ENCODE measurements around the gene SPINK6.

Gene SPINK6, protein sequence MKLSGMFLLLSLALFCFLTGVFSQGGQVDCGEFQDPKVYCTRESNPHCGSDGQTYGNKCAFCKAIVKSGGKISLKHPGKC

DNA sequence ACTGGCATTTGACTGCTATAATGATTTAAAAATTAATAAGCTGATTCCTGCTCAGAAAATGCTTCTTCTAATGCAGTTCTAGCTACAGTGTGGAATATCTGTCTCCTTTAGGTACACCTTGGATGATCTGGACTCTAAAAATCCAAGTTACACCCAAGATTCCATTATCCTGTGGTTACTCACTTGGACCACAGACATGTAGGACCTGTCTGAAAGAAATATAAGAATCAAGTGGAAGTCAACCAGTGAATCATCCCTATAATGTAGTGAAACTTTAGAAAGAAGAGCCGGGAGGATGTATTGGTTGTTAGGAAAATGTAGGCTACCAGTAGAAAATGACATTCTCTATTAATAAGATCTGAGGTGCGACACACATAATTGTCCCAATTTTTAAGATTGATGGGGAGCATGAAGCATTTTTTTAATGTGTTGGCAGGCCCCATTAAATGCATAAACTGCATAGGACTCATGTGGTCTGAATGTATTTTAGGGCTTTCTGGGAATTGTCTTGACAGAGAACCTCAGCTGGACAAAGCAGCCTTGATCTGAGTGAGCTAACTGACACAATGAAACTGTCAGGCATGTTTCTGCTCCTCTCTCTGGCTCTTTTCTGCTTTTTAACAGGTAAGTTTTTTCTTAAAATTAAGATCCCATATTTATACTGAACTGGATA lies at the start of gene SPINK6:
SPINK6 (plus strand) TSS at position 512 of the 673 bp plus-strand sequence; CDS start at position 567, 55 bp downstream.
- DNase-seq: no peak

DNA sequence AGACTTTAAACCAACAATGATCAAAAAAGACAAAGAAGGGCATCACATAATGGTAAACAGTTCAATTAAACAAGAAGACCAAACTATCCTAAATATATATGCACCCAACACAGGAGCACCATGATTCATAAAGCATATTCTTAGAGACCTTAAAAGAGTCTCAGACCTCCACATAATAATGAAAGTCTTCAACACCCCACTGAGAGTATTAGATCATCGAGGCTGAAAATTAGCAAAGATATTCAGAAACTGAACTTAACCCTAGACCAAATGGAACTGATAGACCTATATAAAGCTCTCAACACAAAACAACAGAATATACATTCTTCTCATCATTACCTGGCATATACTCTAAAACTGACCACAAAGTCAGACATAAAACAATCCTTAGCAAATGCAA lies 46.2 kb upstream of the SPINK6 start:
- no peak for DNase-seq

DNA sequence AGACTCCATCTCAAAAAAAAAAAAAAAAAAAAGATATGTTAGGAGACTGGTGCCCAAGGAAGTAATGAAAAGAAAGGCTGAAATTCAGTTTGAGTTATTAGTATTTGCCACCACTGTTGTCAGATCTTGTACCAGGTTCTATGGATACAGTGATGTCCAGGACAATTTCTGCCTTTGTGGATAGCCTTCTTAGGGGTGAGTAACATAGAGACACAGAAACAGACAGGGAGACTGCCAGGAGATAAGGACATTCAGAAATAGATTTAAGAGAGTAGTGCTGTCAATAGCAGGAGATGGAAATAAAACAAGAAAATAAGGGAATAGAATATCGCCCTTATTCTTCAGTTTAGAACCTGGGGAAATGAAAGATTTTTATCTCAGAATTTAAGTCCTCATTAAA lies 40.8 kb upstream of the SPINK6 start:
- no peak for DNase-seq

DNA sequence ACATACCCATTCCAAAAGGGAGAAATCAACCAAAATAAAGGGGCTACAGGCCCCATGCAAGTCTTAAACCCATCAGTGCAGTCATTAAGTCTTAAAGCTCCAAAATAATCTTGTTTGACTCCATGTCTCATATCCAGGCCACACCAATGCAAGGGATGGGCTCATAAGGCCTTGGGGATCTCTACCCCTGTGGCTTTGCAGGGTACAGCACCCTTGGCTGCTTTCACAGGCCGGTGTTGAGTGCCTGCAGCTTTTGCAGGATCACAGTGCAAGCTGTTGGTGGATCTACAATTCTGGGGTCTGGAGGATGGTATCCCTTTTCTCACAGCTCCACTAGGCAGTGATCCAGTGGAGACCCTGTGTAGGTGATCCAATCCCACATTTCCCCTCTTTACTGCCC lies 39.5 kb upstream of the SPINK6 start:
- DNase-seq: no peak

DNA sequence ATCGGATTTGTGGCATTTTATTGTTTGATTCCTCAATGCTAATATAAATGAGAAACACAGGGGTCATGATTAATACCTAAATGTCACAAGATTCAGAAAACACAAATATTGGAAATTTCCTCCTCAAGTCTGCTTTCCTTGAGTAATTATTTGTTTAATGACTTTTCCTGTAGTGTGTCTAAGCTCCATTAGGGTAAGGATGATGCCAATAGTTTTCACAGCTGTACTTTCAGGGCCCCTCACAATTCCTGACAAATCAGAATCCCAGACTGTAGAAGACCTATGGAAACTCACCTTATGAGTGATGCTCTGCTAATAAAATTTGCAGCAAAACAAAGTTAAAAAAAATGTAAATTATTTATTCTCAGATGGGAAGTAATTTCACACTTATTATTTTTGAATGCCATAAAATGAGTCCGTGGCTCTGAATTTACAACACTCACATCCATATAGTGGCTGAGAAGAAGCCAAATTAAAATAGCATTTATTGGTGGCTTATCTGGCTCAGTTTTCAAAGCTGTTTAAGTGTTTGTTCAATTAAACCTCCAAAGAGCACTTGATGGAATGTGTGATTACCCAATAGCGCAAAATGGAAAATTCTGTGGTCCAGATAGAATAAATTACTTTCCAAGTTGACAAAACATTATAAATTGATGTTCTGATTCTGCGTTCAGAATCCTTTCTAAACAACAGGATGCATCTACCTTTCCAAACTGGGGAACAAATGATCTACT lies 36.1 kb upstream of the SPINK6 start:
- DNase-seq: no peak

DNA sequence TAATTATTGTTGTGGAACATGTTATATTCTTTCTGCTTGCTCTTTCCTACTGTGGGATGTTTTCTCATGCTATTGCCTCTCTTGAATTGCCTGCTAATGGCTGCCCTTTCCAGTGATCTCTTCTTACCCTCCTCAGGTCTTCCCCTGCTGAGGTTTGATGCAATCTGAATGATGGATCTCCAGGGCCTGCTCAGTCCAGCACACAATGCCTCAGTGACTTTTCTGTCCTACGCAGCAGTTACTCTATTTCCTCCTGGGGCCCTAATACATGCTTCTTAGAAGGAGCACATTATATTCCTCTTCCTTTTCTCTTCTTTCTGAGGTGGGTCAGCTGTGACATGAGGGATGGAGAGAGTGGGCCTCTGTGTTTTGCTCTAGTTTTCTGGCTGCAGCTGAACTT lies 34.6 kb upstream of the SPINK6 start, which contains the start of gene SPINK14:
SPINK14 (plus strand) TSS at position 301 of the 400 bp plus-strand sequence. CDS start 1,187 bp downstream, outside the sequence.
- no peak for DNase-seq

DNA sequence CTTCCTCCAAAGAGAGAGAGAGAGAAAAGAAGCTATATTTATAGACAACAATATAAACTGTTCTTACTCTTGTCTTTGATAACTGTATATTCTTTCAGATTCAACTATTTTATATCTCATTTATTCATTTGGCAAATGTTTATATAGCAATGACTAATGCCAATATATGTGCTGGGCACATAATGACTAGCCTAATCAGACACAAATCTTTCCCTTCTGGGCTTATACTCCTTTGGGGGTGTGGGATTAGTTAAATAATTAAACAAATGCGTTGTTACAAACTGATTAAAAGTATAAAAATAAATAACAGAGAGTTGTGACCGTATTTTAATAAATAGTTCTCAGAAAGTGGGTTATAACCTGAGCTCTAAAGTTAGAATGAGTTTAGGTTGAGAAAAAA lies 30.5 kb upstream of the SPINK6 start:
- DNase-seq: no peak

DNA sequence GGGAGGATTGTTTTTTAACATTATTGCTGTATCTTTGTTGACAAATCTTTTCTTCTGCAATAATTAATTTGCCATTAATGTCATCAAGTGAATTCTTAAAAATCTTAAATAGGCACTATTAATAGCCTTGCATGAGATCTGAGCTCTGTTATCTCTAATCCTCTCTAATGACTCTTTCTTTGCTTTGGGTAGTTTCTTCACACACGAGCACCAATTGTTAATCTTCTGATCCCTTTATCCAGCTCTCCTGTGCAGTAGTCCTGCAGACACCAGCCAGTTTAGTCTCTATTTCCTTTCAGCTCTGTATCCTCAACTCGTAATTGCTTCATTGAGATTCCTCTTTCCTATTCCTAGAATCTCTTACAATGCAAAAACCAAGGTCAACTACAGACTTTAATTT lies 26.4 kb upstream of the SPINK6 start:
- no peak for DNase-seq

DNA sequence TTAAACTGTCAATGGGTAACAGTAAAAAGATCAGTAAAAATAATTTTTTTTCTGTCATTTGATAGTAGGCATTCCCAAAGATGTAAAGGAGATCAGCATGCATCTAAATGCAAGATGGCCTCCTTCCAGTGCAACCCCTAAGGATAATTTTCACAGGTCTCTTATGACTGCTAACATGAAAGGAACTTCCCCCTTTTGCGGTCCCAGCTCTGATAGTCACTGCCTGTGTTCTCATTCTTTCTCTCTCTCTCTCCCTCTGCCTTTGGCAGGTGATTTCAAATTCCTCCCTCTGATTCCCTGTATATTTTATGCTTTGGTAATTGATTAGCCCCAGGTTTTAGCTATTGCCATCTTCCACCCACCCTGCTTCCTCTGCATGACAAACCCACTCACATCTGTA lies 25.6 kb upstream of the SPINK6 start:
- DNase-seq: no peak

DNA sequence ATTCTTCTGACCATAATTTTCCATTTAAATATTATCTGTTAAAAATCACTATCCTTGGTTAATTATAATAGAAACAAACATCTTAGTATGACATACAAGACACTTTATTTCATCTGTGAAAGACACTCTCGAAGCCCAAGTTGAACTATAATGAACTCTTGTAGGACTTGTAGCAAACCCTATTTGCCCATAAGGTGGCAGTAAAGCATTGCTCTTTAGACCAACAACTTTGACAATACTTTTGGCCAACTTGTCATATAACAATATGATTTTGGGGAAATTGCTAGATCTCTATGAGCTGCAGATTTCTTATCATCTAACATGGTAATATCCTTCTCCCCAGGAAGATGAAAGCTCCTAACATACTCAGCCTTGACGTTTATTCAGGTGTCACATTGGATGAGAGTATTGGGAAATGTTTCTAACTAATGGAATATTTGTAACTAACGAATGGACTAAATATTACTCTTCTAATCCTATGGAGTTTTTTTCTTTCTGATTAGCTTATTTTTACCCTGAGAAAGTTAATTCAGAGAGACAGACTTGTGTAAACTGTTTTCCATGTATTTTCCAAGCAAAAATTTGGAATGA lies 23.5 kb upstream of the SPINK6 start:
- DNase-seq: no peak

DNA sequence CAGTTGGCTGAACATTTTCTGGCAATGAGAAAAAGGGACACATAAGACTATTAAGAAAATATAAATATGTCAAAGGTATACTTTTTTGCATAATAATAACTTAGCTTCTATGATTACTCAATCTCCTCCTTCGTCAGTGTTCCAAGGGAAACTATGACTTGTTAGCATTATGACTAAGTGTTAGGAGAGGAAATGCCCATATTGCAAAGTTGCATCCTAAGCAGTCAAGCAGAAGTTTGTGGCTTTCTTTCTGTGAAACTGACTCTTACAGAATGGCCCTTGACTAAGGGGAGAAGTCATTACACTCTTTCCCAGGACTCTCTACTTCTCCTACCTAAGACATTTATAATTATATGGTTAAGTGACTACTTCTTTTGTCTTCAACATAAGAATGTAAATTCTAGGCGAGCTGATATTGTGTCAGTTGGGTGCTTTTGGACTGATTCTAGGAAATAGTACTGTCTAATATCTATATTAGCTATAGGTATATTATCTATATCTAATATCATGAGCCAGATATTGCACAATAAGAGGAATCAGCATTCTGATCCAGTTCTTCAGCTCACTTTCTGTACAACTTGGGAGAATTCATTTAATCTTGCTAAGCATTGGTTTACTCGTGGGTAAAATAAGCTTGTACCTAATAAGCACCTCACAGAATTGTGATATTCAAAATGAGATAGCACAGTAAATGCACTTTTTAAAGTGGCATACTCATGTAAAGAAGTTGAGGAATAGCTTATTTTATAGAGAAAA lies 16.4 kb upstream of the SPINK6 start:
- no peak for DNase-seq

DNA sequence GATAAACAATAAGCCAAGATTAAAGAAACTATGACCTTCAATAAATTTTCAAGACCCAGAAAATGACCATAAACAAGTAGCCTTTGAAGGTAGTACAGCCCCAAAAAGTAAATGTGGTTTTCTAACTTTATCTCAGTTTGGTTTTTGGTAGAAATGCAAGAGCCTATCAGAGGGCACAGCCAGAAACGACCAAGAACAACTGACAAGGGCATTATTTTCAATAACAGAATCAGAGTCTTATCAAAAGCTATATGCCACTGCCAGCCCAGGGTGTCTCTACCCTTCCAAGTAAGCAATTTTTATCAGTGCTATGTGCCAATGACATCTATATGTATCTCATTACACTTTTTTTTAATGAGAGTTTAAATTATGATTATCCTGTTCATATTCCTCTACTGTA lies 11.8 kb upstream of the SPINK6 start:
- DNase-seq: no peak

DNA sequence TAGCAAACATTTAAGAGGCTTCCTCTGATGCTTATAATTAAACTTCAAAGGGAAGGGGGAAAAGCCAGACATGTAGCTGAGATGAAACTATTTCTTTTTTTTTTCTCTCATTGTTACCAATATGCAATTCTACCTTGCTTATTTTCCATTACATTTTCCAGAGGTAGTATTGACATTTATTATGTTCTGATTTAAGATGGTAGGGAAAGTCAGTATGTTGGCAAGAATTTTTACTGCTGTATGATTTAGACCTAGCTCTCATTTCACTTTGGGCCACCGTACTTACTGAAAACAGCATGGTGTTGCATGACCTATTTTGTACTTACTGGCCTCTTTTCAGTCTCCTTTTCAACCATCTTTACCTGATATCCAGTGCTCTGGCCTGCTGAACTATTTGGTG lies 9.6 kb upstream of the SPINK6 start:
- no peak for DNase-seq

DNA sequence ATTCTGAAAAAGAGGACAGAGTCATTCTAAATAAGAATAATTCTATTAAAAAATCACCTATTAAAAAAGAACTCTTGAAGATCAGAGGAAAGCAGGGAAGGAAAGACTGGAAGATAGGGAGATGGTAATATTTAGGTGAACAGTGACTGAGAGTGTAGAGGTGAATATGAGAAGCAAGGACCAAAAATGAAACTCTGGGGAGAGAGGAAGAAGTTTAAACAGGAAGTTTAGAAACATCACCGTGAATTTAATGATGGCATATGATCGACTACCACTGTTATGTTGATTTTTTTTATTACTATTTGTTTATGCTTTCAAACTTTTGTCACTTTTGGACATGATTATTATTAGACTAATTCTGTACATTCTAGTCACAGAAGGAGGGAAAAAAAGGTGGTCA lies 1.7 kb upstream of the SPINK6 start:
- DNase-seq: no peak

DNA sequence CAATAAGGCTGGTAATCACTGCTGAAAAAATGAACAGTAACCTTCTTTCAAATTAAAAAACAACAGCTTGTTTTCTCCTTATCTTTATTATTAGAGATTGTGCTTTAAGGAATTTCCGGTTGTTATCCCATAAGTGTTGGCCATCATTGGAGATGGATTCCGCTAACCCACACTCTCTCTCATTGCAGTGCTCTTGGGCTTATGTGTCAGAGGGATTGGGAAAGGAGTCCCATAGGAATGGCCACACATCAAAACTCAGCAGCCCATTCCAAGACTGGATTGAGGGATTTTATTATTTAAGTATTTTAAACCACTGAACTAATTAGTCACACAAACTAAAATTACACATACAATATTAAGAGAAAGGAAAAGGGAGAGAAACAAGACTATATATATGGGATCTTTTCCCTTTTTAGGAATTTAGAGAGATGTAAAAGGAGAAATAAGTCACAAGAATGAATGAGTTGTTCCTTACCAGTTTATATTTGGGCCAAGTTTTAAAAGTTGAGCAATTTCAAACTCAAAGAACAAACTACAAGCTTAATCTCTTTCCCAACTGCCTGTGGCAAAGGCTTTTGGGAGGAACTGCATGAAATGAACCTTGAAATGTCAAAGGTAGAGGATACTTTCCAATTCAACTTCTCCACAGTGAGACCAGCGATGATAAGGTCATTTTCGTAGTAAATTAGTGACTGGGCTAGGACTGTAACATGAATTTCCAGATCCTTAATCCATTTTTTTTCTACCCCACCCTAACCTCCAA lies 2.4 kb downstream of the SPINK6 start:
- no peak for DNase-seq

DNA sequence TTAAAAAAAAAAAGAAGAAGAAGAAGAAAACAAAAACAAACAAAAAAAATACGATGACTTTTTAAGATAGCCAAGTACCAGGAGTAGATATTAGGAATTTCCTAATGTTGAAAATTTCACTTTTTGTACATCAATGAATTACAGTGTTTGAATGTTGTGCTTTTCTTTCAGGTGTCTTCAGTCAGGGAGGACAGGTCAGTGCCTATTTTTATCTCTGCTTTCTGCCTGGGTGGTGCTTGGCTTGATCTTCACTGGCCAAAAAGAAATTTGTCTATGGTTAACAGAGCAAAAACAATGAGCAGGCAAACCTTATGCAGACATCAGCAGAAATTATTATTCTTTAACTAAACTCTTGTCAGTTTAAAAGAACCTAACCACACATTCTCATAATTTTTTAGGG lies 3.0 kb downstream of the SPINK6 start:
- DNase-seq: no peak

DNA sequence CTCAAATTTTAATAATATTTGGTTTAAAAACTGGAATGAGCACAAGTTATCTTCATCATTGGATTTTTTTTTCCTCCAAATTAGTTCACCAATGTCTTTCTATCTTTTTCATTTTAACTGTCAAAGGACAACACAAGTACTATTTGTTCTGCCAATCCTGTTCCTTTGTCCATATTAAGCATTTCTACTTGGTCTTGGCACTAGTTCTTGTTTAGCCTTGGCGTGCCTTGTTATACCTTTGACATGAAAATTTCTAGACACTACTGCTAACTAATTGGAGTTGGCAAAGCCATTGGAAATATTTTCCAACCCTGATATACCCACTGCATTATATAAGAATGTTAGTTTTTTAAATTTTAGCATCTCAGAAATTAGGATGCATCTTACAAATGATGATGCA lies 3.8 kb downstream of the SPINK6 start:
- DNase-seq: no peak

DNA sequence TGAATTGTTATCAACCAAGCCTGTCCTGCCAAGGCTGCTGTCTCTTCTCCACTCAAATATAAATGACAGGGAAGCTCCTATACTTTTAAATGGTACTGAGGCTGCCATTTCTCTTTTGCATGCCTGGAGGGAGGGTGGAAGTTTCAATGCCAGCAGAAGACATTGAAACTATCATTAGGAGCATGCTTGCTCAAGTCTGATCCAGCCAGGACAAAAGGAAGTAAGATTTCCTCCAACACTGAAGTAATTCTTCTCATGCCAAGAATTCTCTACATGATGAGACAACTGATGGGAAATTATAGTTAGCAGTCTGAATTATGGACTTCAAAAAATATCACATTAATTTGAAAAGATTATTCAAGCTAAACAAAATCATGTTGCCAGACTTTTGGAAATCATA lies 5.4 kb downstream of the SPINK6 start:
- no peak for DNase-seq

DNA sequence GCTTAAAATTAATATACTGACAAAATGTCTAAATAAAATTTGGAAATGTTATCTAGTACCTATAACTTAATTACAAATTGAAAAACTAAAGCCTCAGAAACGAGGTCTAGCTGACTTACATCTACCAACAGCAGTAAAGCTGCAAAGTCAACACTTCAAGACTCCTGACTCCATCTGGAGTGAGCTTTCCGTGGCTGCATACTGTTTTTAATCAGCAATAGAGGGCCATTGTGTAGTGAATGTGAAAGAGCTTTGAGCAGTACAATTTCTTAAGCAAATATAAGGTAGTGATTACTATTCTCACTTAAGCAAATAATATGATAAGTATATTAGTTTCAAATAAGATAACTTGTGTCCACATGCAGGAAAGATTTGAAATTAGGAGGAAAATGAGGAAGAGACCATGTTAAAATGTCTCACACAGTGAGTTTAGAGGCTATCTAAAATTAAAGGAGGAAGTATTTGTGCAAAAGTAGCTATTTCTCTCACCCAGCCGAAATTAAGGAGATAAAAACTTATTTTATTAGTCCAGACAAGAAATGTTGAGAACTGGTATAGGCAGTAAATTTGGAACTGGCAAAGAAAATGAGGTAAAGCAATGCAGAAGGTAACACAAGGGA lies 6.4 kb downstream of the SPINK6 start:
- no peak for DNase-seq

DNA sequence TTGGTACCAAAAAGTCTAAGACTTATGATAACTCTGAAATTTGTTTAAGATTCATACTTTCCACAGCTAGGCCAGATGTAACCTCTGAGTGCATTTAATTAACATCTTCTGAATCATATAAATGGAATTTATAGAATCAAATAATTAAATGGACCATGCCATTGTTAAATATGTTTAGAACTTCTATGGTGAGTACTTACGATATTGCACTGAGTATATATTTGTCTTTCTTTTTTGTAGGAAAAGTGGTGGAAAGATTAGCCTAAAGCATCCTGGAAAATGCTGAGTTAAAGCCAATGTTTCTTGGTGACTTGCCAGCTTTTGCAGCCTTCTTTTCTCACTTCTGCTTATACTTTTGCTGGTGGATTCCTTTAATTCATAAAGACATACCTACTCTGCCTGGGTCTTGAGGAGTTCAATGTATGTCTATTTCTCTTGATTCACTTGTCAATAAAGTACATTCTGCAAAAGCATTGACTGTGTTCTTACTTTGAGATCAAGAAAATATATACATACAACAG lies 11.9 kb downstream of the SPINK6 start:
- no peak for DNase-seq

DNA sequence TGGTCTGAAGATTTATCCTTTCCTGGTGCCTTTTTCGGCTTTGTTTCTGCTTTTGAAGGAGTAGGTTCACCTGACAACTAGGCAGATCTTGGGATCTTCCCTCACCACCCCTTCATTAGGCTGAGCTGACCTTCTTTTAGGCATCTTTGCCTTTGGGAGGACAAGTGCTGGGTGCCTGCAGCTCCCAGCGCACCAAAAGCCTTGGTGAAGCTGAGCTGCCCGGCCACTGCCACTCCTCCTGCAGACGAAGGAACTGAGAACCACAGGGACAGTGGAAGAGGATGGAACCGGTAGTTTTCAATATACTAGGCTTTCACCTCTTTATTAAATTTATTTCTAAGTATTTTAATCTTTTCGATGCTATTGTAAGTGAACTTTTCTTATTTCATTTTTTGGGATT lies 18.7 kb downstream of the SPINK6 start:
- no peak for DNase-seq

All from islet precursor cell (in vitro differentiated cells).